ENCODE data around the gene TGM5. TPM values are rescaled to one million over a fixed set of nuclear protein-coding genes. Genes with fewer than 3 reads are reported as not detected.

The TGM5 gene
- total RNA-seq, 2 donors from 2014 or later: not detected

DNA sequence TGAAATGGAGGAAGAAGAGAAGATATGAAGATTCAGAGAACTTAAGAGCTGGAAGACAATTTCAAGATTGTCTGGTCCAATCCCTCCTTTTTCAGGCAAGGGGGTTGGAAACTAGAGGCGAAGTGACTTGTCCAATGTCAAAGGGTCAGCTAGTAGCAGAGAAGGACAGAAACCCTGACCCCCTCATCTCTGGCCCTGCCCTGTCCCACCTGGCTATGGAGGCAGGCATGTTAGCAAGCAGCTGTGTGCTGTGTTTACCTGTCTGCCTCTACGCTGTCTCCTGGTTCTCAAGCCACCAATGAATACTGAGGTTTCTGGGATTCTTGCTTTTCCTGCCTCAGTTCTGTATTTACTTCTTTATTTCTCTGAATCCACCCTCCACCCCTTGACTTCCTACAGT lies 342 bp downstream of the TGM5 start:
- H3K36me3 ChIP-seq (ENCODE audit: control insufficient read depth, insufficient read depth, low read length): no peaks in the 10 kb centered on the region
- H3K27me3 ChIP-seq (ENCODE audit: control insufficient read depth, insufficient read depth, low read length, poor library complexity, severe bottlenecking): peaks cover 34% of the 10 kb centered on the region
- H3K9me3 ChIP-seq (ENCODE audit: control insufficient read depth, low read length): no peaks in the 10 kb centered on the region
- Mint-ChIP-seq H3K27me3 (ENCODE audit: insufficient read depth) (peaks cover 15% of the 10 kb centered on the region), H3K9me3 (no peaks in the 10 kb centered on the region), H3K36me3 (ENCODE audit: low read depth) (no peaks in the 10 kb centered on the region), H3K4me1 (no peaks in the 10 kb centered on the region), H3K27ac (no peak overlapping the region), H3K4me3 (no peak overlapping the region)
- TF ChIP-seq, protein P1, sequence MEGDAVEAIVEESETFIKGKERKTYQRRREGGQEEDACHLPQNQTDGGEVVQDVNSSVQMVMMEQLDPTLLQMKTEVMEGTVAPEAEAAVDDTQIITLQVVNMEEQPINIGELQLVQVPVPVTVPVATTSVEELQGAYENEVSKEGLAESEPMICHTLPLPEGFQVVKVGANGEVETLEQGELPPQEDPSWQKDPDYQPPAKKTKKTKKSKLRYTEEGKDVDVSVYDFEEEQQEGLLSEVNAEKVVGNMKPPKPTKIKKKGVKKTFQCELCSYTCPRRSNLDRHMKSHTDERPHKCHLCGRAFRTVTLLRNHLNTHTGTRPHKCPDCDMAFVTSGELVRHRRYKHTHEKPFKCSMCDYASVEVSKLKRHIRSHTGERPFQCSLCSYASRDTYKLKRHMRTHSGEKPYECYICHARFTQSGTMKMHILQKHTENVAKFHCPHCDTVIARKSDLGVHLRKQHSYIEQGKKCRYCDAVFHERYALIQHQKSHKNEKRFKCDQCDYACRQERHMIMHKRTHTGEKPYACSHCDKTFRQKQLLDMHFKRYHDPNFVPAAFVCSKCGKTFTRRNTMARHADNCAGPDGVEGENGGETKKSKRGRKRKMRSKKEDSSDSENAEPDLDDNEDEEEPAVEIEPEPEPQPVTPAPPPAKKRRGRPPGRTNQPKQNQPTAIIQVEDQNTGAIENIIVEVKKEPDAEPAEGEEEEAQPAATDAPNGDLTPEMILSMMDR (conservative IDR thresholded peaks at IDR 0.05): no peak
- H3K4me1 ChIP-seq (ENCODE audit: control insufficient read depth, insufficient read depth, low read length): no peaks in the 10 kb centered on the region
- H3K27ac ChIP-seq (ENCODE audit: low read depth, low read length): no peak overlapping the region
- no peak overlapping the region for H3K4me3 ChIP-seq (ENCODE audit: low read length)
- H3K9ac ChIP-seq (ENCODE audit: extremely low read depth, low read length, poor library complexity, severe bottlenecking): no peak overlapping the region
- no peak for DNase-seq
- WGBS, 2 experiments (ENCODE audit: insufficient coverage in 1 of 2, insufficient read length in 1 of 2): 92 to 93% methylated on average over 2 of the region's 2 CpGs

- Histone ChIP-seq H3K4me3 (ENCODE audit: low read length) (no peak overlapping the region), H3K27ac (ENCODE audit: low read depth, low read length) (no peak overlapping the region), H3K27me3 (ENCODE audit: control insufficient read depth, insufficient read depth, low read length, poor library complexity, severe bottlenecking) (peaks cover 16% of the 10 kb centered on the region), H3K9ac (ENCODE audit: extremely low read depth, low read length, poor library complexity, severe bottlenecking) (no peak overlapping the region), H3K4me1 (ENCODE audit: control insufficient read depth, insufficient read depth, low read length) (no peaks in the 10 kb centered on the region), H3K36me3 (ENCODE audit: control insufficient read depth, insufficient read depth, low read length) (no peaks in the 10 kb centered on the region), H3K9me3 (ENCODE audit: control insufficient read depth, low read length) (no peaks in the 10 kb centered on the region)
- H3K4me1 Mint-ChIP-seq: no peaks in the 10 kb centered on the region
- H3K27ac Mint-ChIP-seq: no peak overlapping the region
- 83 to 93% methylated on average over 7 to 19 of the region's 19 CpGs for WGBS, 2 experiments (ENCODE audit: insufficient coverage in 1 of 2, insufficient read length in 1 of 2)
- H3K36me3 Mint-ChIP-seq (ENCODE audit: low read depth): no peaks in the 10 kb centered on the region
- no peak overlapping the region for H3K4me3 Mint-ChIP-seq
- TF ChIP-seq, protein P1 (conservative IDR thresholded peaks at IDR 0.05): no peak
- peaks cover 13% of the 10 kb centered on the region for H3K27me3 Mint-ChIP-seq (ENCODE audit: insufficient read depth)
- DNase-seq: no peak
- H3K9me3 Mint-ChIP-seq: no peaks in the 10 kb centered on the region
These were observed 6.6 kb downstream of the TGM5 start for GRCh38 chr15:43260011-43260615.

GRCh38 chr15:43258781-43259180 lies 7.9 kb downstream of the TGM5 start:
- no peaks in the 10 kb centered on the region for H3K36me3 ChIP-seq (ENCODE audit: control insufficient read depth, insufficient read depth, low read length)
- H3K9me3 ChIP-seq (ENCODE audit: control insufficient read depth, low read length): no peaks in the 10 kb centered on the region
- no peaks in the 10 kb centered on the region for H3K4me1 ChIP-seq (ENCODE audit: control insufficient read depth, insufficient read depth, low read length)
- no peak for DNase-seq
- Mint-ChIP-seq H3K9me3 (no peaks in the 10 kb centered on the region), H3K4me3 (no peak overlapping the region), H3K27me3 (ENCODE audit: insufficient read depth) (peaks cover 9% of the 10 kb centered on the region), H3K27ac (no peak overlapping the region), H3K4me1 (no peaks in the 10 kb centered on the region), H3K36me3 (ENCODE audit: low read depth) (no peaks in the 10 kb centered on the region)
- TF ChIP-seq, protein P1 (conservative IDR thresholded peaks at IDR 0.05): no peak
- H3K9ac ChIP-seq (ENCODE audit: extremely low read depth, low read length, poor library complexity, severe bottlenecking): no peak overlapping the region
- 80 to 90% methylated on average over 1 to 8 of the region's 8 CpGs for WGBS, 2 experiments (ENCODE audit: insufficient coverage in 1 of 2, insufficient read length in 1 of 2)
- no peak overlapping the region for H3K27ac ChIP-seq (ENCODE audit: low read depth, low read length)
- H3K4me3 ChIP-seq (ENCODE audit: low read length): no peak overlapping the region
- peaks cover 4% of the 10 kb centered on the region for H3K27me3 ChIP-seq (ENCODE audit: control insufficient read depth, insufficient read depth, low read length, poor library complexity, severe bottlenecking)

Data from endodermal cell (in vitro differentiated cells).